HepG2 (cell line): ENCODE data around the gene TTPAL. TPM values are rescaled to one million over a fixed set of nuclear protein-coding genes. Genes with fewer than 3 reads are reported as not detected.

ENCODE experiments used
- BORCS8-MEF2B ChIP-seq: sonication (generic); formaldehyde crosslinking; IDR thresholded peaks from 2 replicates; pipeline ENCODE4 v1.8.0; 2022; ENCODE audit warnings: mild to moderate bottlenecking, missing genetic modification reagents
- FOSL2 ChIP-seq: sonication (generic); formaldehyde crosslinking; IDR thresholded peaks from 2 replicates; pipeline ENCODE4 v1.4.0; 2020; ENCODE audit warnings: missing genetic modification reagents
- HDAC1 ChIP-seq: sonication (generic); formaldehyde crosslinking; IDR thresholded peaks from 2 replicates; pipeline ENCODE4 v1.5.1; 2020; ENCODE audit warnings: mild to moderate bottlenecking, missing genetic modification reagents
- KDM5A ChIP-seq: fragments of 200-600 bp; sonication (generic); IDR thresholded peaks from 2 replicates; pipeline ENCODE4 v1.7.0; 2018; ENCODE audit warnings: antibody characterized with exemption, mild to moderate bottlenecking, low read length, borderline replicate concordance
- MYPOP ChIP-seq: sonication (generic); formaldehyde crosslinking; IDR thresholded peaks from 2 replicates; pipeline ENCODE4 v1.8.1; 2023; ENCODE audit warnings: mild to moderate bottlenecking, moderate library complexity, missing genetic modification reagents
- NCOR1 ChIP-seq: fragments of 200-600 bp; sonication (generic); IDR thresholded peaks from 2 replicates; pipeline ENCODE4 v1.7.0; 2017; ENCODE audit warnings: antibody characterized with exemption, low read length, borderline replicate concordance
- NFATC3 ChIP-seq: sonication (generic); formaldehyde crosslinking; IDR thresholded peaks from 2 replicates; pipeline ENCODE4 v1.5.1; 2020; ENCODE audit warnings: mild to moderate bottlenecking, missing genetic modification reagents
- RCOR2 ChIP-seq: IDR thresholded peaks from 2 replicates; pipeline ENCODE4 v1.6.1; 2016; ENCODE audit warnings: missing biosample characterization, missing genetic modification reagents
- RFX3 ChIP-seq: IDR thresholded peaks from 2 replicates; pipeline ENCODE4 v1.6.1; 2016; ENCODE audit warnings: missing biosample characterization, missing genetic modification reagents
- SATB2 ChIP-seq: sonication (generic); formaldehyde crosslinking; IDR thresholded peaks from 2 replicates; pipeline ENCODE4 v1.5.0; 2020; ENCODE audit warnings: missing genetic modification reagents
- SIN3A ChIP-seq: IDR thresholded peaks from 2 replicates; pipeline ENCODE4 v1.6.1; 2011; ENCODE audit warnings: low read depth, mild to moderate bottlenecking, control low read depth, low read length, borderline replicate concordance
- SP5 ChIP-seq: IDR thresholded peaks from 2 replicates; pipeline ENCODE4 v1.6.1; 2016; ENCODE audit warnings: low read depth, borderline replicate concordance
- ZNF12 ChIP-seq: sonication (generic); formaldehyde crosslinking; IDR thresholded peaks from 2 replicates; pipeline ENCODE4 v1.5.0; 2020; ENCODE audit warnings: missing genetic modification reagents
- ZNF556 ChIP-seq: sonication (generic); formaldehyde crosslinking; IDR thresholded peaks from 2 replicates; pipeline ENCODE4 v1.4.0; 2020; ENCODE audit warnings: mild to moderate bottlenecking, missing genetic modification reagents, borderline replicate concordance
- ZSCAN12 ChIP-seq: sonication (generic); formaldehyde crosslinking; IDR thresholded peaks from 2 replicates; pipeline ENCODE4 v1.9.0; 2021; ENCODE audit warnings: mild to moderate bottlenecking, missing genetic modification reagents
- polyA plus RNA-seq, 8 experiments: library from polyadenylated mRNA; depleted of rRNA in 3 of 8; stranded (reverse) in 7 of 8; unstranded in 1 of 8; fragments of >200 nt; fragmentation: Illumina TruSeq in 4 of 8; extraction: Trizol in 4 of 8; gene quantifications; 2 replicates each; pipeline versions ENCODE4 v1.2.1 to v1.2.3, GENCODE V29; 2011 to 2016; ENCODE audit warnings: low read depth in 4 of 8, missing spikeins in 1 of 8, mixed read lengths in 1 of 8; ENCODE audit not compliant: insufficient read depth in 1 of 8
- total RNA-seq, 5 experiments: library from RNA; depleted of rRNA; stranded (reverse); fragments of >200 nt; fragmentation: Illumina TruSeq; extraction: Trizol; gene quantifications; 2 replicates each; pipeline ENCODE4 v1.2.3, GENCODE V29; 2016; ENCODE audit warnings: low read depth in 1 of 5
- TF ChIP-seq, protein P1 (sequence below): sonication (generic); formaldehyde crosslinking; IDR thresholded peaks from 2 replicates; pipeline ENCODE4 v1.4.0; 2020; ENCODE audit warnings: missing genetic modification reagents
- TF ChIP-seq, protein P2 (sequence below): sonication (generic); formaldehyde crosslinking; IDR thresholded peaks from 2 replicates; pipeline ENCODE4 v1.8.0; 2022; ENCODE audit warnings: mild to moderate bottlenecking, missing genetic modification reagents, borderline replicate concordance
- TF ChIP-seq, protein P3 (sequence below): conservative IDR thresholded peaks from 2 replicates; pipeline ENCODE4 v1.6.1; 2018; ENCODE audit warnings: missing genetic modification reagents
- TF ChIP-seq, protein P4 (sequence below): sonication (generic); formaldehyde crosslinking; IDR thresholded peaks from 2 replicates; pipeline ENCODE4 v1.4.0; 2020; ENCODE audit warnings: low read depth, mild to moderate bottlenecking, missing genetic modification reagents
- TF ChIP-seq, protein P5 (sequence below): sonication (generic); formaldehyde crosslinking; IDR thresholded peaks from 2 replicates; pipeline ENCODE4 v1.4.0; 2020; ENCODE audit warnings: missing genetic modification reagents

The TTPAL gene
- total and polyA plus RNA-seq, 2 of the 13 experiments (the other 11 are each of a cell fraction or from before 2014, with no cell fraction given), result 4.3 to 18.8 TPM

DNA sequence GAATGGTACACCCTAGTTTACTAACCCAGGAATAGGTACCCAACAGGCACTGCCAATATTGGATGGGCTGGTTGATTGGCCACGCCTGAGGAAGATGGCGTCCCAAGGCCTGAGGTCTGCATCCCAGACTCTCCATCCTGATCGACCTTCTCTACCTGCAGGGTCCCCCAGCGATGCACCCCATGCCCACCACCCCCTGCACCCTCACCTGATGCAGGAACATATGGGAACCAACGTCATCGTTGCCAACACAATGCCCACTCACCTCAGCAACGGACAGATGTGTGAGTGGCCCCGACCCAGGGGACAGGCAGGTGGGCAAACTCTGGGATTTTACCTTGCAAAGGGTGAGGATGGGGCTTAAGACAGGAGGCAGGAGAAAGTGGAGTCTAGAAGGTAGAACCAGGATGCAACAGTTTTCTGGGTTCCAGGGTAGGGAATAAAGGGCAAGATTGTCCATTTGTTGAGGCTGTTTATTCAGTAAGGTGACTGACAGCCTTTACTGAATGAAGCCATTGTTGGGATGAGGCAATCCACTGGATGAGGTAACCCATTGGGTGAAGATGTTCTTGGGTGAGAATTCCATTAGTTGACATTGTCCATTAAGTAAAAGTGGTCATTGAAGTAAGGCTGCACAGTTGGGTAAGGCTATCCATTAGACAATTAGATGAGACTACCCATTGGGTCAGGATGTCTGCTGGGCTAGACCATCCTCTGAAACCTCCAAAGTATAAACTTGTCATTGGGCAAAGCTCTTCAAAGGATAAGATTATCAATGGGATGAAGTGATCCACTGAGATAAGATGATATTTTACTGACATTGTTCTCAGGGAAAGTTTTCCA is 47.3 kb upstream of the TTPAL start (continued):
- TF ChIP-seq ZSCAN12 (CRISPR knock-in tag) (no peak), ZNF556 (peak; percentile 94), FOSL2 (peak; percentile 90), SATB2 (CRISPR knock-in tag) (no peak), SP5 (peak; percentile 68; the same call in 1 of the 2 replicates), RFX3 (no peak), BORCS8-MEF2B (CRISPR knock-in tag) (peak; percentile 76), SIN3A (peak; percentile 13; the same call in 1 of the 2 replicates), NCOR1 (peak; percentile 77; the same call in 1 of the 2 replicates), MYPOP (CRISPR knock-in tag) (peak; percentile 81; the same call in 1 of the 2 replicates), NFATC3 (CRISPR knock-in tag) (no peak; the same call in 1 of the 2 replicates), HDAC1 (CRISPR knock-in tag) (peak; percentile 81), KDM5A (no peak; the same call in 1 of the 2 replicates), ZNF12 (CRISPR knock-in tag) (peak; percentile 78; the same call in 1 of the 2 replicates), RCOR2 (CRISPR knock-in tag) (peak; percentile 99)
- TF ChIP-seq, protein P1, sequence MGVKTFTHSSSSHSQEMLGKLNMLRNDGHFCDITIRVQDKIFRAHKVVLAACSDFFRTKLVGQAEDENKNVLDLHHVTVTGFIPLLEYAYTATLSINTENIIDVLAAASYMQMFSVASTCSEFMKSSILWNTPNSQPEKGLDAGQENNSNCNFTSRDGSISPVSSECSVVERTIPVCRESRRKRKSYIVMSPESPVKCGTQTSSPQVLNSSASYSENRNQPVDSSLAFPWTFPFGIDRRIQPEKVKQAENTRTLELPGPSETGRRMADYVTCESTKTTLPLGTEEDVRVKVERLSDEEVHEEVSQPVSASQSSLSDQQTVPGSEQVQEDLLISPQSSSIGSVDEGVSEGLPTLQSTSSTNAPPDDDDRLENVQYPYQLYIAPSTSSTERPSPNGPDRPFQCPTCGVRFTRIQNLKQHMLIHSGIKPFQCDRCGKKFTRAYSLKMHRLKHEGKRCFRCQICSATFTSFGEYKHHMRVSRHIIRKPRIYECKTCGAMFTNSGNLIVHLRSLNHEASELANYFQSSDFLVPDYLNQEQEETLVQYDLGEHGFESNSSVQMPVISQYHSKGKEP (CRISPR knock-in tag), result no peak
- TF ChIP-seq, protein P2, sequence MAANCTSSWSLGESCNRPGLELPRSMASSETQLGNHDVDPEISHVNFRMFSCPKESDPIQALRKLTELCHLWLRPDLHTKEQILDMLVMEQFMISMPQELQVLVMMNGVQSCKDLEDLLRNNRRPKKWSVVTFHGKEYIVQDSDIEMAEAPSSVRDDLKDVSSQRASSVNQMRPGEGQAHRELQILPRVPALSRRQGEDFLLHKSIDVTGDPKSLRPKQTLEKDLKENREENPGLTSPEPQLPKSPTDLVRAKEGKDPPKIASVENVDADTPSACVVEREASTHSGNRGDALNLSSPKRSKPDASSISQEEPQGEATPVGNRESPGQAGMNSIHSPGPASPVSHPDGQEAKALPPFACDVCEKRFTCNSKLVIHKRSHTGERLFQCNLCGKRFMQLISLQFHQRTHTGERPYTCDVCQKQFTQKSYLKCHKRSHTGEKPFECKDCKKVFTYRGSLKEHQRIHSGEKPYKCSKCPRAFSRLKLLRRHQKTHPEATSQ (CRISPR knock-in tag), result peak; percentile 77; the same call in 1 of the 2 replicates
- TF ChIP-seq, protein P3, sequence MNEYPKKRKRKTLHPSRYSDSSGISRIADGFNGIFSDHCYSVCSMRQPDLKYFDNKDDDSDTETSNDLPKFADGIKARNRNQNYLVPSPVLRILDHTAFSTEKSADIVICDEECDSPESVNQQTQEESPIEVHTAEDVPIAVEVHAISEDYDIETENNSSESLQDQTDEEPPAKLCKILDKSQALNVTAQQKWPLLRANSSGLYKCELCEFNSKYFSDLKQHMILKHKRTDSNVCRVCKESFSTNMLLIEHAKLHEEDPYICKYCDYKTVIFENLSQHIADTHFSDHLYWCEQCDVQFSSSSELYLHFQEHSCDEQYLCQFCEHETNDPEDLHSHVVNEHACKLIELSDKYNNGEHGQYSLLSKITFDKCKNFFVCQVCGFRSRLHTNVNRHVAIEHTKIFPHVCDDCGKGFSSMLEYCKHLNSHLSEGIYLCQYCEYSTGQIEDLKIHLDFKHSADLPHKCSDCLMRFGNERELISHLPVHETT (CRISPR knock-in tag), result 0 out of 2 replicates have a peak, but pooled peaks have one; percentile 33
- TF ChIP-seq, protein P4, sequence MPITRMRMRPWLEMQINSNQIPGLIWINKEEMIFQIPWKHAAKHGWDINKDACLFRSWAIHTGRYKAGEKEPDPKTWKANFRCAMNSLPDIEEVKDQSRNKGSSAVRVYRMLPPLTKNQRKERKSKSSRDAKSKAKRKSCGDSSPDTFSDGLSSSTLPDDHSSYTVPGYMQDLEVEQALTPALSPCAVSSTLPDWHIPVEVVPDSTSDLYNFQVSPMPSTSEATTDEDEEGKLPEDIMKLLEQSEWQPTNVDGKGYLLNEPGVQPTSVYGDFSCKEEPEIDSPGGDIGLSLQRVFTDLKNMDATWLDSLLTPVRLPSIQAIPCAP (CRISPR knock-in tag), result no peak
- TF ChIP-seq, protein P5, sequence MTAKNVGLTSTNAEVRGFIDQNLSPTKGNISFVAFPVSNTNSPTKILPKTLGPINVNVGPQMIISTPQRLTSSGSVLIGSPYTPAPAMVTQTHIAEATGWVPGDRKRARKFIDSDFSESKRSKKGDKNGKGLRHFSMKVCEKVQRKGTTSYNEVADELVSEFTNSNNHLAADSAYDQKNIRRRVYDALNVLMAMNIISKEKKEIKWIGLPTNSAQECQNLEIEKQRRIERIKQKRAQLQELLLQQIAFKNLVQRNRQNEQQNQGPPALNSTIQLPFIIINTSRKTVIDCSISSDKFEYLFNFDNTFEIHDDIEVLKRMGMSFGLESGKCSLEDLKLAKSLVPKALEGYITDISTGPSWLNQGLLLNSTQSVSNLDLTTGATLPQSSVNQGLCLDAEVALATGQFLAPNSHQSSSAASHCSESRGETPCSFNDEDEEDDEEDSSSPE, result no peak
